Natural killer cell treated with Interleukin-12 subunit alpha and Interleukin-12 subunit beta and Interleukin-15 and Interleukin-18, amount 100 ng/mL, for 72 hours (primary cell): Measurements from ENCODE around the gene SASS6. TPM values are rescaled to one million over a fixed set of nuclear protein-coding genes. Genes with fewer than 3 reads are reported as not detected.

ENCODE experiments used
- total RNA-seq, 2 donors: library from RNA; stranded (reverse); gene quantifications; one replicate each; pipeline ENCODE4 v1.2.3, GENCODE V29; 2022

SASS6 gene
- total RNA-seq, 2 donors from 2014 or later: 8.3 to 14.8 TPM

Other genes starting within 250 kb of the SASS6 start
- 10 to 100 TPM; 22.2 to 26.6 TPM for gene SLC35A3, start 162.9 kb downstream of the SASS6 start, total RNA-seq
- gene TRMT13, start 233 bp upstream of the SASS6 start, total RNA-seq: 10 to 100 TPM; 19.2 to 21.0 TPM
- under 1 TPM; 0.50 to 1.00 TPM for gene LRRC39, start 45.3 kb upstream of the SASS6 start, total RNA-seq
- gene DBT, start 116.9 kb upstream of the SASS6 start, total RNA-seq: 10 to 100 TPM in 1 of 2 donors, 1 to 10 TPM in 1; 9.3 to 12.8 TPM
- gene RTCA, start 133.3 kb upstream of the SASS6 start, total RNA-seq: 10 to 100 TPM; 65.2 to 71.5 TPM
- 10 to 100 TPM; 15.0 to 26.9 TPM for gene CDC14A, start 219.6 kb upstream of the SASS6 start, total RNA-seq